GM12874 (cell line): Measurements from ENCODE around the gene ZBTB48.

Experiments
- TF ChIP-seq, protein P1 (sequence below): IDR thresholded peaks from 2 replicates; pipeline ENCODE4 v1.5.1; 2011; ENCODE audit warnings: low read depth, mild to moderate bottlenecking, control low read depth, low read length, moderate library complexity; ENCODE audit not compliant: insufficient read depth

The ZBTB48 gene

DNA sequence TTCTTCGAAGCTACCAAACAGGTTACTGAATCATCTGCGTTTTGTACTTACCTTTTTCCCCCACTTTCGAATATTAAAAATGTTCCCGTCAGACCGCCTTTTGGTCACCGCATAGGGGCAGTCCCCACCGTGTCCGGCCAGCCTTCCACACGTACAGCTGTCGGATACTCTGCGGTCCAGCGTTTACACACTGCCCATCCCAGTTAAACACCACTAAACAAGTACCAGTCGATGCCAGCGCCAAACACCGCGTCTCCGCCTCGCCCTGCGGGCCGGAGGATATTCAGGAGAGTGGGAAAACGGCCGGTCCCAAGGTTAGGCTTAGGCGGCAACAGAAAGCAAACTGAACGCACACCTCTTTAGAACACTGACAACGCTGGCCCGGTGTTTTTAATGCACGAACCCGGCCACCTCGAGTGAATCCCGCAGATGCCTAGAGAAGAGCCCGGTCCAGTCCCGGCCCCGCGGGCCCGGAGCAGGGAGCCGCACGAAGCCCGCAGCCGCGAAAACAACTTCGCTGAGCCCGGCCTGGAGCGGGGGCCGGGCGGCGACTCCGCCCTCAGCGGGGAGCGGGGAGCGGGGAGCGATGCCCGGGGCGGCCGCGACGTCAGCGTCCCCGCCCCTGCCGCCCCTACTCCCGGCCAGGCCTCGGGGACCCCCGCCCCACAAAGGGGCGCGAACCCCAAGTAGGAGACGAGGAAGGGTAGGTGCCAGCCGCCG lies 33.0 kb downstream of the ZBTB48 start:
- TF ChIP-seq, protein P1, sequence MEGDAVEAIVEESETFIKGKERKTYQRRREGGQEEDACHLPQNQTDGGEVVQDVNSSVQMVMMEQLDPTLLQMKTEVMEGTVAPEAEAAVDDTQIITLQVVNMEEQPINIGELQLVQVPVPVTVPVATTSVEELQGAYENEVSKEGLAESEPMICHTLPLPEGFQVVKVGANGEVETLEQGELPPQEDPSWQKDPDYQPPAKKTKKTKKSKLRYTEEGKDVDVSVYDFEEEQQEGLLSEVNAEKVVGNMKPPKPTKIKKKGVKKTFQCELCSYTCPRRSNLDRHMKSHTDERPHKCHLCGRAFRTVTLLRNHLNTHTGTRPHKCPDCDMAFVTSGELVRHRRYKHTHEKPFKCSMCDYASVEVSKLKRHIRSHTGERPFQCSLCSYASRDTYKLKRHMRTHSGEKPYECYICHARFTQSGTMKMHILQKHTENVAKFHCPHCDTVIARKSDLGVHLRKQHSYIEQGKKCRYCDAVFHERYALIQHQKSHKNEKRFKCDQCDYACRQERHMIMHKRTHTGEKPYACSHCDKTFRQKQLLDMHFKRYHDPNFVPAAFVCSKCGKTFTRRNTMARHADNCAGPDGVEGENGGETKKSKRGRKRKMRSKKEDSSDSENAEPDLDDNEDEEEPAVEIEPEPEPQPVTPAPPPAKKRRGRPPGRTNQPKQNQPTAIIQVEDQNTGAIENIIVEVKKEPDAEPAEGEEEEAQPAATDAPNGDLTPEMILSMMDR = no peak

DNA sequence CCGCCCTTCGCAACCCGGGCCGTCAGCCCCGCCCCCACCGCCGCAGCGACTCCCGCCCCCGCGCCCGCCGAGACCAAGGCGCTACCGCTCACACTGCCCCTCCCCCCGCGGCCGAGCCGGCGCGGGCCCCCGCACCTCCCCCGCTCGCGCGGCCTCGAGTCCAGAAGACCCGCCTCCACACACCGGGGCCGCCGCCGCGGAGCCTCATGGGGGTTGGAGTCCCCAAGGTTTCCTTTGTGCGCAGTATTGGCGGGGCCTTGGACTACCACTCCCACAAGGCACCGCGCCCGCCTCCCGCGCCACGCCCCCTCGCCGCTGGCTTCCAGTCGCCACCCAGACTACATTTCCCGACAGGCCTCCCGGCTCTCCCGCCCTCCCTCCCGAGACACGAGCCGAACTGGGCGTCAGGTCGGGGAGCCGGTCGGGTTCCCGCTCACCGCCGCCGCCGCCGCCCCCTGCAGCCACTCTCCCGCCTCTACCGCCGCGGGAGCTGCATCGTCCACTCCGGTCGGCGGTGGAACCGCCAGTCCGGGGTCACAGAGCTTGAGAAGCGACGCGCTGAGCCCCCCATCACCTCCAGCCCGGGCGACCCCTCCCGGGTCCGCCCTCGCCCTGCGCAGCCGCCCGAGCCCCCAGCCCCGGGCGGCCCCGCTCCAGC lies 33.7 kb downstream of the ZBTB48 start, which contains the start of gene PHF13:
Gene PHF13, plus strand, starts transcription at position 371 of the 658 bp plus-strand sequence. CDS start 336 bp downstream, outside the sequence.
- TF ChIP-seq, protein P1 = no peak

GRCh38 chr1:6614019-6614928 lies 34.5 kb downstream of the ZBTB48 start:
- TF ChIP-seq, protein P1 = no peak

DNA sequence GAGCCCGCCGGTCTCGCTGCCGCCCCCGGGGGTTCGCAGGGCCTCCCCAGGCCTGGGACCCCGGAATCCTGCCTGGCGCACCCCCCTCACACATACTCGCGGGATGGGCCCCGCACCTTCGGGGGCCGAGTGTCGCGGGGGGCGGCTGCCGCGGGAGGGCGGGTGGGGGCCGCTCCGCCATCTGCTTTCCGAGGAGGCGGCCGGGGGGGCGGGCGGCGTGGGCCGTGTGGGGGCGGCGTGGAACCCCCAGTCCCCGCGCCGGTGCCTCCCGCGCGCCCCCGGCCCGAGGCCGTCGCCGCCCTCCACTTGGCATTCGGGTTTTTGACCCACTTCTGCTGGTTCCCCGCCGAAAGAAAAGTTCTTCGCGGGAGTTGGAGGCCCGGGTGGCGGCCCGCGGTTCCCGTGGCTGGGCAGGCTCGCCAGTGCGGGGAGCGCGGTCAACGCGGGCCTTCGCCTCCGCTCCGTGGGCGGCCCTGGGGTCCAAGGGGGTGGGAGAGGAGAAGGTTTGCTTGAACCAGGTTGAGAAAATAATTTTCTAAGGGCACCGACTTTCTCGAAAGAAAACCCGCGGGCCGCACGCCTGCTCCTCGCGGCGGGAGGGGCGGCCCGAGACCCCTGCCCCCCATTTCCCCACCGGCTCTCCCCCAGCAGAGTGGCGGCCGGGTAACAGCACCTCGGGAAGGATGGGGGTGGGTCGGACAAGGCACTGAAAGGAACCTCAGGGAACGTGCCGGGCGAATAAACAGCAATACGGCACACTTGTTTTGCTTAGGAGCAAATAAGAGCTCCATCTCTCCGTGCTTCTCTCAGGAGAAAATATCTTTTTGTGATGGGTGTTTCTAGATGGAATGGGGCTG lies 35.4 kb downstream of the ZBTB48 start:
- TF ChIP-seq, protein P1 = no peak

- TF ChIP-seq, protein P1 = no peak
Observed at GRCh38 chr1:6619045-6619444, 39.3 kb downstream of the ZBTB48 start.

GRCh38 chr1:6621429-6622391 lies 41.9 kb downstream of the ZBTB48 start:
- TF ChIP-seq, protein P1 = no peak
